Left cardiac atrium (tissue), 4 donors: ENCODE data around the gene HOXB4. TPM values are rescaled to one million over a fixed set of nuclear protein-coding genes. Genes with fewer than 3 reads are reported as not detected.

Source experiments
- ATAC-seq, 2 donors: fragments of 200-7000 bp; cut with Tn5 transposase; one replicate each; pipeline ENCODE4 v1.9.1; 2020; ENCODE audit warnings: mild to moderate bottlenecking in 2 of 2, moderate library complexity in 2 of 2
- DNase-seq: peaks from one replicate; pipeline ENCODE4 v3.0.0-alpha.2; 2020
- intact Hi-C, 2 donors: fragments of 100-400 bp; cut with DNase I; formaldehyde crosslinking; loops; one replicate each; pipeline versions ENCODE4 v1.14.1 to v1.15.1; 2022 to 2023
- total RNA-seq, 2 donors: library from RNA; stranded (reverse); fragmentation: NEBNext Ultra II Directional; extraction: Animal tissue kit (Norgen Biotek cat#: 25700); gene quantifications; one replicate each; pipeline ENCODE4 v1.2.1, GENCODE V29; 2021
- donor health status: DM: no; HTN: yes; CAD: no.
- donor health status: DM: no; HTN: yes; CAD: no; lungs with severe emphysema.
- donor health status: DM: yes; HTN: yes; CAD: no.
- donor health status: Dilated cardiomyopathy.

The HOXB4 gene
- total RNA-seq, 2 donors from 2014 or later = 0.31 to 1.6 TPM

DNA sequence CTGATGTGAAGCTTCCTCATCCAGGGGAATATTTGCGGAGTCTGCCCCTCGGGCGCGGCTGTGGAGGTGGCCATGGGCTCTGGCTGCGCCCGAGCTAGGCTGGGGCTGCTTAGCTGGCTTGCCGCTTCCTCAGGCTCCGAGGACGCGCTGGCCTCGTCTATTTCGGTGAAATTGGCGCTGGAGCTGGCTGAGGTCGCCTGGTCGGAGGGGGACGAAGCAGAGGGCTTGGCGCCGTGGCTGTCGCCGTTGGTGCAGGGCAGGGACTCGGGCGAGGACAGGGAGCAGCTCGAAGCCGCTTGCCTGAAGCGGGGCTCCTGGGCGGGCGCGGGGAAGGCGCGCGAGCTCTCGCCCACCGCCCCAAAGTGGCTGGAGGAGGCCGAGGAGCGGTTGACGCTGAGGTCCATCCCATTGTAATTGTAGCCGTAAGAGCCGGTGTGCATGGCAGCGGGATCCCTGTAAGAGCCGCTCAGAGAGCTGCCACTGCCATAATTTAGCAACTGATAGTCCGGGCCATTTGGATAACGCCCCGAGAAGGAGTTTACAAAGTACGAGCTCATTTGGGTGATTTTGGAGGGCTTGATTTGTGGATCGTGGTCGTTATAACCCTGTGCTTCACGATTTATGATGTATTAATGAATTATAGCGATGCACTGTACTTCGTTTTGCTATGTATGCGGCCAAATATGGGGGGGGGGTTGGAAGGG lies 15.1 kb upstream of the HOXB4 start, which contains the start of gene HOXB5:
HOXB5 (minus strand) TSS at position 654 of the 704 bp plus-strand sequence; CDS start at position 557, 97 bp downstream.
- peak in 1 of 2 donors; percentile 16 for ATAC-seq
- intact Hi-C loops = loop anchor here in 1 of 2 donors (5.0 kb wide), 1 partner anchor 101 kb away; no protein-coding TSS in a partner anchor

DNA sequence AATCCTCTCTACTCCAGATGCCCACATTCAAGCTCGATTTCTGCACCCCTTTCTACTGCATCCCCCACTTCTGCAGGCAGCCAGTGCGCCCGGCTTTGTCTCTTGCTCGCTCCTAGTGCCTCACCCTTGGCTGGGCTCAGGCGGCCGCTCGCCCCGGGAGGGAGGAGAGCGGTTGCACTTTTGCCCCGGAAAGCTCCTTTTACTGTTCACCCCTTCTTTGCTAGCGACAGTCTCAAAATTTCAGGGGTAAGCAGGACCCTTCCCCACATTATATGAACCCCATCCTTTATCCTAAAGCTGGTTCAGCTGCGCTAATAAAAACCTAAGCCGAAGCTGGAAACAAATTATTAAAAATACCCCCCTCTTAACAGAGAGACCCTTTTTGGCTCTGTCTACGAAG lies 14.4 kb upstream of the HOXB4 start:
- intact Hi-C loops = loop anchor here in 1 of 2 donors (5.0 kb wide), 1 partner anchor 100 kb away; no protein-coding TSS in a partner anchor
- DNase-seq (no peak), ATAC-seq (no peak)

More for the DNA sequence above, 15.1 kb upstream of the HOXB4 start, which contains the start of gene HOXB5:
- DNase-seq = no peak

DNA sequence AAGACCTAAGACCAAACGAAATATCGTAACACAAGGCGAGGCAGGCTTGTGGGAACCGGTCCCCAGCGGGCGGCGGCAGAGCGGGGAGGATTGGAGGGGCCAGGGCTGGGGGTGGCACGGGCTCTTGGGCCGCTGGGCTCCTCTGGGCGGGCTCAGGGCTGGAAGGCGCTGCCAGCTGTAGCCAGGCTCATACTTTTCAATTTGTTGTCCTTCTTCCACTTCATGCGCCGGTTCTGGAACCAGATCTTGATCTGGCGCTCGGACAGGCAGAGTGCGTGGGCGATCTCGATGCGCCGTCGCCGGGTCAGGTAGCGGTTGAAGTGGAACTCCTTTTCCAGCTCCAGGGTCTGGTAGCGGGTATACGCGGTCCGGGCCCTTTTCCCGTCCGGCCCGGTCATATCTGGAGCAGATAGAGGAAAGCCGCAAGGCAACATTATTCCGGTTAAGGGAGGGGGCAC lies 13.9 kb upstream of the HOXB4 start:
- intact Hi-C loops = loop anchor here in 1 of 2 donors (5.0 kb wide), 1 partner anchor 100 kb away; no protein-coding TSS in a partner anchor
- DNase-seq (no peak), ATAC-seq (no peak)

DNA sequence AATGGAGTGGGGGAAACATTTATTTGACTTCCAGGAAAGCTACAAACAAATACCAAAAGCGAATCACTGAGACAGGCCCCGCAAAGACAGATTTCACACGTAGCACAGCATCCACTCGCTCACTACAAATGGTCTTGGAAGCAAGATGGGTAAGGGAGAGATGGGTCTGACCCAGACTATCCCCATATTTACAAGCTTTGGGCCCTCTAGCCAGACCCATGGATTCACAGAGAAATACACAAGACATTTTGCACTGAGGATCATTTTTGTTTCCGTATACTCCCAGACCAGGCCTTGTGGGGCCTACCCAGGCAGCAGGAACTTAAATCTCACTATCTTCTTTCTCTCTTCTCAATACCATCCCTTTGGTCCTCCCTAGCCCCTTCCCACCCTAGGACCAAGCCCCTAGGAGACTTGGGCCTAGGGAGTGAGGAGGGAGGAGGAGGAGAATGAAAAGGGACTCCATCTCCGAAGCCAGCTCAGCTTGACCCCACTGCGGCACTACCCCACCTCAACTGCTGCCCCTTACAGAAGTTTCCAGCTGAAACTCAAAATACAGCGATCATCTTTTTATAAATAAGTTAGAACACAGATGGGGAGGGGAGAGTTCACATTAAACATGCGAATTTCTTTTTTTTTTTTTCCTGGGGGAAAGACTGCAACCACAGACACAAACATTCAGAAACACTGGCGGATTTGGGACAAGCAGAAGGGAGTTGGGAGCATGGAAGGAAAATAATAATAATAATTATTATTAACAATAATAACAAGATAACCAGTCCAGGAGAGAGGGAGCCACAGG lies 13.3 kb upstream of the HOXB4 start:
- ATAC-seq = no peak
- no peak for DNase-seq
- intact Hi-C loops = loop anchor here in 1 of 2 donors (5.0 kb wide), 1 partner anchor 99 kb away; no protein-coding TSS in a partner anchor

DNA sequence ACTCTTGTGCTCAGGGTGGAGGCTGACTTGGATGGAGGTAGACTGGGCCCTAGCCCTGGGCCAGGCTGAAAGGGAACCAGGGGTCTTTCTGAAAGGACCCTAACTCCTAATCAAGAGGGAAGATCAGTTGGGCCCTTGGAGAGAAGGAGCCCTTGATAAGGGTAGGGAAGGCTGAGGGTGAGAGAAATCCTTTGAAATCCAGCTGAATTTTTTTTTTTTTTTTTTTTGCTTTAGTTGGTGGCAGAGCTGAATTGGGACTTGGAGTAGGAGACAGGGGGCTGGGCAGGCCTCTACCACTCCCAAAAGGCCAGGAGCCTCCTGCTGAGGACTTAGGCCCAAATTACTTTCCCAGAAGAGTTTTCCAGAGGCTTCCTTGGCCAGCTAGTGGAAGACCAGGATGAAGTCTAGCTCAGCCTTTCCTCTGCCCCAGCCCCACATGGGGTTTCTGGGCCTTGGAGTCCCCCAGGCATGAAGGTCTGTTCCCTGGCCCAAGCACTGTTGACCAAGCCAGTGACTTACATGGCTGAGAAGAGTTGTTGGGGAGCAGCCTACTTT lies 12.5 kb upstream of the HOXB4 start:
- ATAC-seq = no peak
- intact Hi-C loops = loop anchor here in 1 of 2 donors (5.0 kb wide), 1 partner anchor 98 kb away; no protein-coding TSS in a partner anchor
- no peak for DNase-seq

DNA sequence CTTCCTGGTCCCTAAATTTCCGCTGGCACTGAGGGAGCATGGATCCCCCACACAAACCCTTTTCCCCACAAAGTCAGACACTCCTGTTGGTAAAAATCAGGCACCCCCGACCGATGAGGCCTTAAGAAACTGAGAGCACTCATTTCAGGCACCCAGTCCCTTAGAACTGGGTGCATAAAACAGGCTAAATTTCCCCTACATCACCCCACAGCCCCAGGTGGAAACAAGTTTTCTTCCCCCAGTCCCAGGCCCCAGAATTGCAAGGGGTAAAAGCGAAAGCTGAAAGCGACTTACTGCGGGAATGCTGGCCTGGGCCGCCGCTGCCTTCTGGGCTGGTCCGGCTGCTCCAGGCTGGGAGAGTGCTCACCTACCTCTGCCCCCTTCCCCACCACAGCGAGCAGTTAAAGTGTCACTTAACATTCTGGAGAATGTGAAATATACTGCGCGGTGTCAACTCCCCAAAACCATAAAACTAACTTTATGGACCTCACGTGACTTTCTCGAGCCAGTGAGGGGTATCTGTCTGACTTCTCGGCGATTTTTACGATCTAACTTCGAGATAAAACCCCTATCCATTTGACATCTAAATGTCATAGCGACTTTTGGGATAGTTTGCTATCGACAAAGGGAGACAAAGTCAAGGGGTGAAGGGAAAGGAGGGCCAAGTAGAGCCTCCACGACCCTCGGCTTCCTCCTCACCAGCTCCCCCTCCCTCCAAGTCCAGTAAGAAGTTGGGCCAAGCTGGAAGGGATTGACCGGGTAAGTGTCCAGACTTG lies 11.9 kb upstream of the HOXB4 start, which contains the start of gene HOXB3:
HOXB3 (minus strand) TSS at position 411 of the 776 bp plus-strand sequence. CDS start 37,767 bp downstream, outside the sequence.
- intact Hi-C loops = loop anchor here in 1 of 2 donors (5.0 kb wide), 1 partner anchor 98 kb away; no protein-coding TSS in a partner anchor
- no peak for ATAC-seq

DNA sequence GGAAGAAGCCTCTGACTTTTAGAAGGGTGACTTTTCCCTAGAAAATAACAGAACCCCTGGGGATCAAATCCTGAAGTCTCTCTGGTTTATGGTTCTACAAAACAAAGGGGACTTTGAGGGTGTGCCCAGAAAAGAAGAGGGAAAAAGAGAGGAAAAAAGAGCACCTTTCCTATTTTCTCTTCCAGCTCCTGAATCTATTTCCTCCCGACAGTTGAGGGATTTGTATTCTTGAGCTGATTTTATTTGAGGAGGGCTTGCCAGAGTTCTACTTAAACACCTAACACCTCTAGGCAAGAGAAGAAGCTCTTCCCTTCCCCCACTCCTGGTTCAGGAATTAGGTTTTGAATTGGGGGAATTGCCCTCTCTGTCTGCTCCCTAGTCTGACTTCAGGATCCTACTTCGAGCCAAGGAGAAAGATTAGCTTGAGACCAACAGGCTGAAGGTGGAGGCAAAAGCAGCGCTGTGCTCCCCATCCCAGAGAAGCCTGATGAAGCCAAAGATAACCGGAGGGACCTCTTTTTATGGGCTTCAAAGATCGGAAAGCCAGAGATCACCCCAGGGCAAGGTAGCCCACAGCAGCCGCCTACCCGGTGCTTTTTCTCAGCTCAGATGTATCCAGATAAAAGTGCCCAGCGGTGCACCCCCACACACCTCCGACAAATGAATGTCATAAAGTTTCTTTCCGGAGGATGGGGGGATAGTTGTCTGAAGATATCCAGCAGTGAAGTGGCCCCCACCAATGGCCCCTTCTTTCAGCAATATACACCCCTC lies 11.1 kb upstream of the HOXB4 start:
- no peak for DNase-seq
- ATAC-seq = no peak
- intact Hi-C loops = no loop called here

More for the DNA sequence above, 11.9 kb upstream of the HOXB4 start, which contains the start of gene HOXB3:
- no peak for DNase-seq

DNA sequence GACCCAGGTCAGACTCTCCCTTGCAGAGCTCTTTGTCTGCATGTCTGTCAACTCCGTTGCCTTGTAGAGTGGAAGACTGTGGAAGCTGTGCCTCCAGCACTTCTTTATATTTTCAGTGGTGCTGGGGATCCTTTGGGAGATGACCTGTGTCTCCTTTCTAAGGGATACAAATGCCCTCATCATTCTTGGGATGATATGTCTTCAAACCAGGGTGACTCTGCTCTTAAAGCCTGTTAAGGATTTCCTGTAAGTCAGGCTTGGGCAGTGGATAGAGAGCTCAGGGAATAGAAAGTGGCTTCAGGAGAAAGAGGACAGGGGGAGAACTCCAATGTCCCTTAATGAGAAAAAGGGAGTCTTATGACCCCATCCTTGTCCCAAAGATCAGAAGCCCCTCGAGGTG lies 10.4 kb upstream of the HOXB4 start:
- no peak for DNase-seq
- ATAC-seq = no peak
- intact Hi-C loops = no loop called here

DNA sequence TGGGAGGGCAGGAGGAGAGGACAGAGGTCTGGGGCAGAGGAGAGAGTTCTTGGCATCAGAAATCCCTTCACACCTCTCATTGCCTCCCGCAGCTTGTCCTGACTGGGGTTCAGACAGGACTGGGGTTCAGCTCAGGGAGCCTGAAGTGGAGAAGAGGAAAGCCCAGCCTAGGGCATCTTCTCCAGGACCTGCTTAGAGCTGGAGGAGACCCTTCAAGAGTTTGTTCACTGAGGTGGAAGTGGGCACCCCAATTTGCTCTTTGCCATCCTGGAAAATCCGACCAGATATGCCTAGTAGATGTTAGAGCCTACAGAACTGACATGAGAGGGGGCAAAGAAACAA lies 9.9 kb upstream of the HOXB4 start:
- ATAC-seq = no peak
- no peak for DNase-seq
- intact Hi-C loops = no loop called here

DNA sequence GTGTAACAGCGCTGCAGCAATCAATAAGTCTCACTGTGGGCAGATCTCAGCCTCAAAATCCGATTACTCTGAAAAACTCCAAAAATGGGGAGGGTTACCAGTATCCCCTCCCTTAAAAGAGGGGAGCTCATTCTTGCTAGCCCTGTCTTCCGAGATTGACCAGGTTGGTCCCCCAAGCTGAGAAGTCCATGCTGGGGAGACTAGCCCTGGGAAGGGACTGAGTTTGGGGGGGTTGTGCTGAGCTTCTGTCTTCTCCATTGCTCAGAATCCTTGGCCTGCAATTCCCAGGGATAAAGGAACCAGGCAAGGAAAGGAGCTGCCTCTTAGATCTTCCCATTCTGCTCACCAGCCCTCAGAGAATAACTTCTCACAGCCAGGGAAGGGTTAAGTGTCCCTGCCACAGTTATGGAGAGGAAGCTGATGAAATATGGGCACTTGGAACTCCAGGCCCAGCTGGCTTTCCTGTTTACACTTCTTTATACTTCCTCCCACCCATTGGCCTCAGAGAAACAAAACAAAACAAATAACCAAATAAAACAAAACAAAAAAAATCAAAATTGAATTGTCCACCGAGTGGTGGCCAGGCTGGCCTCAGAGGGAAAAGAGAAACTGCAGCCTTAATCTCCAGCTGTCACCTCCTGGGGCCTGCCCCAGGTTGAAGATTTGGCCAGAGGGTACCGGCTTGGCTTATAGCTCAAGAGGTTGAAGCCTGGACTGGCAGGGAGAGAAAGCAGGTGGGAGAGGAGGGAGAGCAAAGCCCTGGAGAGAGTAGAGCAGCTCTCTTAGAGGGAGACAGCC lies 9.3 kb upstream of the HOXB4 start:
- no peak for DNase-seq

DNA sequence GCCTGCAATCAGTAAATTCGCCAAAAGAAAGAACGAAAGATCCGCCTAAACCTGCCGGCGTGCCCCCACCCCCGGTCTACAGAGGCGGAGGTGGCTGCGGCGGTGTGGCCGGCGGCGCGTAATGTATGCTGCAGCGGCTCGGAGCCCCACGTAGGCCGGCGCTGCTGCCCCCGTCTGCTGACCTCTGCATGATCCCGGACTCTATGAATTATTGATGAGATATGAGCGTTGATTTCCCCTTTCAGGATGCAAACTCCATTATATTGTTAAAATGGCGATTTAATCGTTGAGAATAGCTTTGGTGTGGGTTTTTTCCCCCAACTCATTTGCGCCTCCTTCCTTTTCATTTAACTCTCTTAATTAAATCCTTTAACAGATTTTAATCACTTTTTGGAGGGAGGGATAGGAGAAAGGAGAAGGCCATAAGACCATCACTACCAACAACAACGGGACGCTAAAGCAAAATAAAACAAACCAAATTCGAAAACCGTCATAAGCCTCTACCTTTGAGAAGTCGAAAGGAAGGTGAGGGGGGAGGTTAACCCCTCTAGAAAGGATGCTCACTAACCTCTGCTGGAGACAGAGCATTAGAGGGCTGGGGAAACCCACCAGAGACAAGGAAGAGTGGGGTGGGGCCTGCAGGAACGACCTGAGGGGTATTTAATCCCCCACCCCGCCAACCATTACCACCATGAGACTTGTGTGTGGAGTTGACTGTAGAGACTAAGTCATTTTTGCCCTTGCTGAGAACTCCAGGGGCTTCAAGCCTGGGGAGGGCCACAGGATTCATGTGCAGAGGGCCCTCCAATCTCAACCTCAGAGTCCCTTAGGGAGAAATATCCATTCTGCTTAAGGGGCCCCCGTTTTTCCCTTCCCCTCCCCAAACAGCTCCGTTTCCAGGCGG lies 8.5 kb upstream of the HOXB4 start:
- DNase-seq = no peak
- peak in 1 of 2 donors; percentile 8 for ATAC-seq
- intact Hi-C loops = no loop called here

More for the DNA sequence above, 9.3 kb upstream of the HOXB4 start:
- intact Hi-C loops = no loop called here
- ATAC-seq = no peak

DNA sequence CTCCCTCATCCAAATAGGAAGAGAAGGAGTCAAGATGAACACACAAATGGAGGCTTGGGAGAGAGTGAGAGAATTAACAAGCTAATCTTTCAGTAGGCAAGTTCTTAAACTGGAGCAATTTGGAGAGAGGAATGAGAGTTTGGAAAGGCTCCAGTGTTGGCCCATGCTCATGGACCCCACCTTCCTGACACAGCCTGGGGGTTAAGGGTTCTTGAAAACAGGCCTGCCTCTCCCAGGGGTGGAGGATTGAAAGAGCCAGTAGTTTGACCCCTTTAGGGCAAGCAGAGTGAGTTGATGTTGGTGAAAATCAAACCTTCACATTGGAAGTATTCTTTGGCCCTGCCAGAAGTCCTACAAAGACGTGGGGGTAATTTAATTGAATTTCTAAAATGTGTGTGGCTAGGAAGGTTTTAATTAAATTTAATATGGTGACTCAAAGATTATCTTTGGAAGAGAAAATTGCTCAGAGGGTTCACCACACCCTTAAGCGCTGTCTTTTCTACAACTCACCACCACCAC lies 6.1 kb upstream of the HOXB4 start:
- DNase-seq = no peak
- no peak for ATAC-seq
- intact Hi-C loops = no loop called here

DNA sequence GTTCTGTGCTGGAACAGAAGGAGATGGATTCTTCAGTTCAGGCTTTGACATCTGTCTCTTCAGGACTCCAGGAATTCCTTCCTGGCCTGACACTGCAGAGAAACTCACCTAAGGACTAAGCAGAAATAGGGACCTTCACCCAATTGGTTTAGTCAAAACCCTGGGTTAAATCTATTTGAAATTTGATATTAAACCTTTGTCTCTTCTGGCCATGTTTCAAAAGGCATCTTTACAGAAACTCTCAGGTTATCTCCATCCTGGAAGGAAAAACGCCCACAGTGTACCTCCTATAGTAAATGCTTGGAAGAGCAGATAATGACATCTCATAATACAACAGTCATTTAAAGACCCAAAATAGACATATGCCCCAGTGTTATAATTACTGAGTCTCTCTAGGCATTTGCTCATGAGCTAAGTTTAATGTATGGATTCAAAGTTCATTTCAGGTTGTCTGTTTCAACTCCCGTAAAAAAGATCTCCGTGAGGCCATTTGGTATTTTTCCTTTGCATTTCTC lies 5.6 kb upstream of the HOXB4 start:
- no peak for DNase-seq
- no peak for ATAC-seq
- intact Hi-C loops = no loop called here

DNA sequence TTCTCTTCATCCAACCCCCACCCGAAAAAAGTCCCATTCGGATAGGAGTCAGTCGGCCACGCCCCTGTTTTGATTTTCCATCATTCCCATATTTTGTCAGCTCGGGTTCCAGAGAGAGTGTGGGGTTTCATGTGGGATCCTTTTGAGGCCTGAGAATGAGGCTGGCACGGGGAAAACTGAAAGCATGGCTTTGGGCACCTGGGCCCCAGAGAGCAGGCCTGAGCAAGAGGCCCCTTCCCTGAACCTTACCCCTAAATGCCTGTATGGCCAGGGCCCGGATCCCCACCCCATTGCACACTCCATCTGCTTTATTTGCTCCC lies 4.6 kb upstream of the HOXB4 start:
- intact Hi-C loops = no loop called here
- ATAC-seq = no peak
- DNase-seq = no peak

DNA sequence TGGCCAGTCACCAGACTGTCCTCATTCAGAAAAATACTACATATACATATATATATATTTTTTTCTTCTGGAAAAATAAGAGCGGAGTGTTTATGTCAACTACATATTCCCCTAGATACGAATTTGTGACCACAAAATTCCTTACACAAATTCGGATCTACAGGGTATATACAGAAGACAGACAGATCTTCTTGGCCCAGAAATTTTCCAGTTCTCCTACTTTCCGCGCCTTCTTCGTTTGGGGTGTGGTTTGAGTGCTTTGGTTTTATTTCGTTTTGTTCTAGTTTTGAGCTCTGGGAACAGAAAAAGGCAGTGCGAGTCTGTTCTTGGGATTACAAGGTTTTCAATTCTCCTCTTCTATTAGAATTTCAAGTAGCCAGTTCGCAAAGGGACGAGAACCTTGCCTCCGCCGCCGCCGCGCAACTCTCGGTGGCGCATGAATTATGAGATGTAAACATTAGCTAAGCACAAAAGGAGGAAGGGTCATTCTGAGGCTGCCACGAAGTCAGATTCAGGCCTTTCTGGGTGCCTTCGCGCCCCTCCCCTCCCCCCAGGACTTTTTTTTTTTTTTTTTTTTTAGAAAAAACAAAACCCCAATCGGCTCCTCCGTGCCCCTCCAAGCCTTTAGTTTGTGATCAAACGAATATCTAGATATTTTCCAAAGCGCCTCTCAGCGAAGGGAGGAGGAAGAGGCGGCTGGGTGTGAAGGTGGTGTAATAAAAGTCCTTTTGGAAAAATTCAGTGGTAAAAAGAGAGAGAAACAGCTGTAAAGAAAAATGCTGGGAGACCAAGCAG lies 1.8 kb upstream of the HOXB4 start:
- ATAC-seq (no peak), DNase-seq (no peak)
- intact Hi-C loops = no loop called here
